ENCODE measurements around the gene CMPK2.

CMPK2 gene

GRCh38 chr2:6881516-6881915, 15.8 kb upstream of the CMPK2 start:
- no peak for TF ChIP-seq CTCF (IDR thresholded peaks at IDR 0.05; ENCODE audit: low read depth, low read length)
- no peak overlapping the region for H3K4me3 ChIP-seq (replicated peaks in 1 of 2; ENCODE audit: low read depth in 2 of 2, low read length in 2 of 2)
- no peak for DNase-seq (ENCODE audit: low read depth in 2 of 2)

- no peak for TF ChIP-seq CTCF (IDR thresholded peaks at IDR 0.05; ENCODE audit: low read depth, low read length)
- H3K4me3 ChIP-seq (replicated peaks in 1 of 2; ENCODE audit: low read depth in 2 of 2, low read length in 2 of 2): no peak overlapping the region
- DNase-seq (ENCODE audit: low read depth in 2 of 2): no peak
Measured at GRCh38 chr2:6881046-6881445, 15.3 kb upstream of the CMPK2 start.

- H3K4me3 ChIP-seq (replicated peaks in 1 of 2; ENCODE audit: low read depth in 2 of 2, low read length in 2 of 2): no peak overlapping the region
- no peak for TF ChIP-seq CTCF (IDR thresholded peaks at IDR 0.05; ENCODE audit: low read depth, low read length)
- no peak for DNase-seq (ENCODE audit: low read depth in 2 of 2)
Measured at GRCh38 chr2:6880200-6880733, 14.6 kb upstream of the CMPK2 start.

GRCh38 chr2:6879011-6879410, 13.3 kb upstream of the CMPK2 start:
- no peak for DNase-seq (ENCODE audit: low read depth in 2 of 2)
- no peak overlapping the region for H3K4me3 ChIP-seq (replicated peaks in 1 of 2; ENCODE audit: low read depth in 2 of 2, low read length in 2 of 2)
- TF ChIP-seq CTCF (IDR thresholded peaks at IDR 0.05; ENCODE audit: low read depth, low read length): no peak

GRCh38 chr2:6878549-6878948, 12.8 kb upstream of the CMPK2 start:
- H3K4me3 ChIP-seq (replicated peaks in 1 of 2; ENCODE audit: low read depth in 2 of 2, low read length in 2 of 2): no peak overlapping the region
- DNase-seq (ENCODE audit: low read depth in 2 of 2): no peak
- TF ChIP-seq CTCF (IDR thresholded peaks at IDR 0.05; ENCODE audit: low read depth, low read length): no peak

GRCh38 chr2:6877402-6878304, 11.9 kb upstream of the CMPK2 start, which contains the start of gene RSAD2:
Gene RSAD2 (plus strand): TSS chr2:6877777. CDS start chr2:6877801, 24 bp downstream.
- DNase-seq (ENCODE audit: low read depth in 2 of 2): peak; percentile 18 to 27
- H3K4me3 ChIP-seq (replicated peaks in 1 of 2; ENCODE audit: low read depth in 2 of 2, low read length in 2 of 2): peak within 1 kb of the TSS; percentile 2 to 11
- TF ChIP-seq CTCF (IDR thresholded peaks at IDR 0.05; ENCODE audit: low read depth, low read length): no peak

Measured in cardiac fibroblast (primary cell).